MG63 (cell line): Measurements from ENCODE around the gene CRYBG3. TPM values are rescaled to one million over a fixed set of nuclear protein-coding genes. Genes with fewer than 3 reads are reported as not detected.

ENCODE experiments used
- DNase-seq: peaks from one replicate; pipeline ENCODE4 v3.0.0-alpha.2; 2020
- H3K27me3 ChIP-seq: fragments of 250-450 bp; sonication (Bioruptor Pico); 2 replicates; pipeline ENCODE4 v1.5.1; 2020; ENCODE audit warnings: mild to moderate bottlenecking, moderate library complexity
- H3K36me3 ChIP-seq: fragments of 250-450 bp; sonication (Bioruptor Pico); 2 replicates; pipeline ENCODE4 v1.5.1; 2020; ENCODE audit warnings: mild to moderate bottlenecking, moderate library complexity
- H3K4me3 ChIP-seq: fragments of 250-450 bp; sonication (Bioruptor Pico); 2 replicates; pipeline ENCODE4 v1.5.1; 2020; ENCODE audit warnings: mild to moderate bottlenecking, moderate library complexity
- H3K9me3 ChIP-seq: fragments of 250-450 bp; sonication (Bioruptor Pico); 2 replicates; pipeline ENCODE4 v1.5.1; 2020; ENCODE audit warnings: mild to moderate bottlenecking, moderate library complexity
- total RNA-seq: library from RNA; depleted of rRNA; stranded (reverse); fragments of >200 nt; shearing (Covaris generic); gene quantifications from 2 replicates; pipeline ENCODE4 v1.2.3, GENCODE V29; 2014; ENCODE audit warnings: low replicate concordance

Gene CRYBG3
- total RNA-seq, 1 experiment from 2014 or later: 6.5 TPM

DNA sequence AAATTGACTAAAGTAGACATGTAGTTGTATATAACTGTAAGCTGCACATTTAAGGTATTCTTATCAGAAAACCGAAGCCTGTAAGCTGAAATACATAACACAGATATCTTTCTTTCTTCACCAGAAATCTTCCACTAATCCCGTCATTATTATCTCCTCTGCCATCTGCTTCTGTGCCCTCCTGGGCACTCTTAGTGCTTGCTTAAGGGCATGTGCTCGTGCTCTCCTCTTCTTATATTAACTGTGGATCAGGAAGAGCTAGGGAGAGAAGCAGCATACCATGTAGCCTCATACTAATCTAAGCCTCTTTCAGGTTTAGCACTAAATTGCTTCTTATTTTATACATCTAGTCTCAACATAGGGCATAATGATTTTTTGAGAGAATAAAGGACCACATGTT is 89.6 kb downstream of the CRYBG3 start:
- no peaks in the 10 kb centered on the region for H3K9me3 ChIP-seq
- DNase-seq: no peak
- H3K27me3 ChIP-seq: no peaks in the 10 kb centered on the region
- H3K4me3 ChIP-seq: no peak overlapping the region
- H3K36me3 ChIP-seq: no peaks in the 10 kb centered on the region

GRCh38 chr3:97914388-97914787 is 92.6 kb downstream of the CRYBG3 start:
- no peaks in the 10 kb centered on the region for H3K36me3 ChIP-seq
- no peaks in the 10 kb centered on the region for H3K27me3 ChIP-seq
- no peak for DNase-seq
- H3K9me3 ChIP-seq: no peaks in the 10 kb centered on the region
- H3K4me3 ChIP-seq: no peak overlapping the region

DNA sequence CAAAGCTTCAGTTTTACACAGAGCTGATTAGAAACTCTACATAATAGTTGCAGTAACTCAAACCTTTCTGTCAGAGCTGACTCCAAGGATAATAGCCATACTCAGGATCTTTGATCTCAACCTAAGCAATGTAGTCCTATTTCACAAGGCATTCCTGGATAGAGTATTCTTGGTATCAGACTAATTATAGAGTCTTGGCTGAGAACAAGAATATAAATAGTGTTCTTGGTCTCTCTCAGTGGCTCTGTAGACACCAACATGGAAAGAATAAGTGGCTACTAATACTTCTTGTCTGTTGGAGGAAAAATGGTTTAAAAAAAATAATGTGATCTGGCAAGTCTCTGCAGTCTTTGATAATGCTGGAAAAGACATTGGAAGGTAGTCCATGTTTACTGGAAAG is 94.8 kb downstream of the CRYBG3 start:
- Histone ChIP-seq H3K27me3 (no peaks in the 10 kb centered on the region), H3K4me3 (no peak overlapping the region), H3K9me3 (no peaks in the 10 kb centered on the region), H3K36me3 (no peaks in the 10 kb centered on the region)
- no peak for DNase-seq

DNA sequence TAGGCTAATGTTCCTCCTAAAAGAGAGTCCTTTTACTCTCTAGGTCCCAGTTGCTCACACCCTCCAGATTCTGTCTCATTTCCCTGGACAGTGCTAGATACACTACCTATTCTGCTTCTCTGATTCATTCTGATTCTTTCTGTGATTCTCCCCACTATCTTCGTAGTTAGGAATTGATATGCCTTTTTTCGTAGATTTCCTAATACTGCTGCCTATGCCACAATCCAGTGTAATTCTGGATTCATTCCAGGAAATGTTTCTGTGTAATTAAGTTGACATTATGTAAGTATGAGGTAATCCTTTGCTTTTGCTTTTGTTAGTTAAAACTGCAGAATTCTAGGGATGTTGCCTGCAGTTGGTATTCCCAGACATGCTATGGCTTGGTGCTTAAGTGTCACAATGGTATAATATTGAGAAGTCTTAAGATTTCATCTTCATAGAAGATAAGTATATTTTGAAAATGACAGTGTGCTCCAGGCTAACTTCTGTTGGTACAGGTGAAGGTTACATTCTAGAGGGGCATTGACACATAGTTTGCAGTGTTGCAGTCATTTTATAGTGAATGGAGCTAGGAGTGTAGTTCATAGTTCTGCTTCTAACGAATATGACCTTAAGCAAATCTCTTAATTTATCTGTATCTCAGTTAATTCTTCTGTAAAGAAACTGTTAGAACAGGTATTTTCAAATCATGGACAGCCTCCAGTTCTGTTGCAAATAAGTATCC is 96.2 kb downstream of the CRYBG3 start:
- Histone ChIP-seq H3K9me3 (no peaks in the 10 kb centered on the region), H3K4me3 (no peak overlapping the region), H3K36me3 (peaks cover 3% of the 10 kb centered on the region; the same call in 1 of the 2 replicates), H3K27me3 (no peaks in the 10 kb centered on the region)
- no peak for DNase-seq

DNA sequence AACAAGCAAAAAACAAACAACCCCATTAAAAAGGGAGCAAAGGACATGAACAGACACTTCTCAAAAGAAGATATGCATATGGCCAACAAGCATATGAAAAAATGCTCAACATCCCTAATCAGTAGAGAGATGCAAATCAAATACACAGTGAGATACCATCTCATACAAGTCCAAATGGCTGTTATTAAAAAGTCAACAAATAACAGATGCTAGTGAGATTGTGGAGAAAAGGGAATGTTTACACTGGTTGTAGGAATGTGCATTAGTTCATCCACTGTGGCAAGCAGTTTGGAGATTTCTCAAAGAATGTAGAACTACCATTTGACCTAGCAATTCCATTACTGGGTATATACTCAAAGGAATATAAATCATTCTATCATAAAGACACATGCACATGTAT is 105.9 kb downstream of the CRYBG3 start:
- H3K36me3 ChIP-seq: peaks cover 3% of the 10 kb centered on the region; the same call in 1 of the 2 replicates
- H3K27me3 ChIP-seq: no peaks in the 10 kb centered on the region
- no peak overlapping the region for H3K4me3 ChIP-seq
- no peaks in the 10 kb centered on the region for H3K9me3 ChIP-seq
- DNase-seq: no peak

DNA sequence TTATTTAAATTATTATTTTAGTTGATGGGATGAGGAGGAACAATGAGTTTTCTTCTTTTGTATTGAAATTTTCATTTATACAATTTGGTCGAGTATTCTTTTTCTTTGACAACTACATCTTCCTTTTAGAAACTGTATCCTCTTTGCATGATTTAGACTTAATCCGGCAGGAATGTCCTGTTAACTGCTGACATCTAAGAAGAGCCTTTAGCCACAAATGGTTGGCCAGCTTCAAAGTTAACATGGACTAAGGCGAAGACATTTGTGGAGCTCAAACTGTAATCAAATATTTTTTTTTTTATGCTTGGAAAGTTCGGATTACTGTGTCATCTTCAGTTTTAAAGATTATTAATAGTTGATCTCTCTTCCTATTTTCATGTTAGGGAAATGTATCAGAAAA is 107.2 kb downstream of the CRYBG3 start:
- Histone ChIP-seq H3K4me3 (no peak overlapping the region), H3K27me3 (no peaks in the 10 kb centered on the region), H3K36me3 (peaks cover 3% of the 10 kb centered on the region; the same call in 1 of the 2 replicates), H3K9me3 (no peaks in the 10 kb centered on the region)
- DNase-seq: no peak

DNA sequence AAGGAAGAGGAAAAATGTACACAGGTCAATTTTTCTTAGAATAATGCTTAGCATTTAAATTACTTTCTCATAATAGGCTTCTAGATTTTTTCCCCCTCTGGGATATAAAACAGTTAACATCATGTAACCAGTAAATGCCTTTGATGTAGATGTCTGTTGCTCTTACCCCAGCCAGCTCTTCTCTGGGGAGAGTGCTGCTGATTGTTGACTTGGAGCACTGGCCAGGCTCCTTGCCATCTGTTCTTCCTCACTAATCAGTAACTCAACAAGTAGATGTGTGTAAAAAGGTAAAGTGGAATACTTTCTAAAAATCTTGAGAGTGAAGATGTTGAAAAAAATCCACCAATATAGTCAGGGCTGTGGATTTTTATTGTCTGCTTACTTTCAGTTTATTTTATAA is 108.2 kb downstream of the CRYBG3 start:
- H3K36me3 ChIP-seq: no peaks in the 10 kb centered on the region
- no peaks in the 10 kb centered on the region for H3K9me3 ChIP-seq
- H3K27me3 ChIP-seq: no peaks in the 10 kb centered on the region
- DNase-seq: no peak
- H3K4me3 ChIP-seq: no peak overlapping the region

DNA sequence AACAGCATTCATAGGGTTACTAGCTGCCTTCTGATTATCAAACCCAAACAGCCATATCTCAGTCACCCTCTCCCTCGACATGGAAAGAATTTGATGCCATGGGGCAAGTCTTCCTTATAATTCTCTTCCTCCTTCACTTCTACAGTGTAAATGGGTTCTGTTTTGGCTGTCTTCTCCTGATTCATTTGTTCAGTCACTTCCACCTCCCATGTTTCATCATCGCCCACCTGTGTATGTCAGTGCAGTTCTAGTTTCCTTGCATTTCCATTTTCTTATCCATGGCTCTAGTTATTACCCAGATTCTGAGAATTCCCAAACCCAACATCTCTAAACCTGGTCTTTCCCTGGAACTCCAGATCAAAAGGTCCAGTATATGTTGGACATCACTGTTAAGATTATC is 109.4 kb downstream of the CRYBG3 start:
- H3K36me3 ChIP-seq: no peaks in the 10 kb centered on the region
- no peaks in the 10 kb centered on the region for H3K27me3 ChIP-seq
- DNase-seq: no peak
- H3K4me3 ChIP-seq: no peak overlapping the region
- no peaks in the 10 kb centered on the region for H3K9me3 ChIP-seq

DNA sequence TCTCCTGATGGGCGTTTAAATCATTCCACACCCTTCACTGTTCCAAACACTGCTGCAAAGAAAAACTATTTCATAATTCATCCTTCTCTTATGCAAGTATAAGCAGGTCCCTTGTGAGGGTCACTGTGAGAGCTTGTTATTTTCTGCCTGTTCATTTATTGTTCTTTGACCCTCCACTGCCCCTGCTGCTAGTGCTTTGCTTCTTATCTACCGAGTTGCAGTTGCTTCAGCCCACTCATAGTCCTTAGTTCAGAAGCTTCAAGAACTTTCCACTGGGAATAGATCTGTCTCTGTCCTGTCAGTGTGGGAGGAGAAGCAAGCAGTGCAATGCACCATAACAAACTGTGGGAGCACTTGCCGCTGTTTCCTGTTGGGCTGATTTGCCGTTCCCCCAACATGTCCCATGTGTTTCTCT is 110.6 kb downstream of the CRYBG3 start:
- DNase-seq: no peak
- Histone ChIP-seq H3K27me3 (no peaks in the 10 kb centered on the region), H3K4me3 (no peak overlapping the region), H3K36me3 (no peaks in the 10 kb centered on the region), H3K9me3 (no peaks in the 10 kb centered on the region)

- H3K4me3 ChIP-seq: no peak overlapping the region
- H3K9me3 ChIP-seq: no peaks in the 10 kb centered on the region
- no peaks in the 10 kb centered on the region for H3K27me3 ChIP-seq
- DNase-seq: no peak
- H3K36me3 ChIP-seq: peaks cover 5% of the 10 kb centered on the region; the same call in 1 of the 2 replicates
These were observed 113.3 kb downstream of the CRYBG3 start for GRCh38 chr3:97934980-97935695.

GRCh38 chr3:97935842-97936241 is 114.0 kb downstream of the CRYBG3 start:
- no peak for DNase-seq
- H3K36me3 ChIP-seq: peaks cover 6% of the 10 kb centered on the region; the same call in 1 of the 2 replicates
- no peaks in the 10 kb centered on the region for H3K27me3 ChIP-seq
- H3K4me3 ChIP-seq: no peak overlapping the region
- no peaks in the 10 kb centered on the region for H3K9me3 ChIP-seq

DNA sequence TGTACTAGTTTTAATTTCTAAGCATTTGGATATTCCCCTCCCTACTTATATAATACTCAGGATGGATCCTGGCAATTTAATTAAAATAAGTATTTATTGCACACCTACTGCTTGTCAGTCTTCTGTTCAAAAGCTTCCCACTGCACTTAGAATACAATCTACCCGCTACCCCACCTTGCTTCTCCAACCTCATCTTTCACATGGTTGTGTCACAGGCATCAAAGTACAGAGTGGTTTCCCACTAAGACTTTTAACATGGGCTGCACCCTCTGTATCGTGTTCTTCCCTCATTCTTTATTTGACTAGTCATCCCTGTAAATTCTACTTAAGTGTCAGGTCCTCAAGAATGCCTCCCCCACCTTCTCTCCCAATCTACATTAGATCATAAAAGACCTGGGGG is 115.4 kb downstream of the CRYBG3 start:
- no peak for DNase-seq
- no peaks in the 10 kb centered on the region for H3K27me3 ChIP-seq
- H3K36me3 ChIP-seq: peaks cover 14% of the 10 kb centered on the region
- no peaks in the 10 kb centered on the region for H3K9me3 ChIP-seq
- H3K4me3 ChIP-seq: no peak overlapping the region

DNA sequence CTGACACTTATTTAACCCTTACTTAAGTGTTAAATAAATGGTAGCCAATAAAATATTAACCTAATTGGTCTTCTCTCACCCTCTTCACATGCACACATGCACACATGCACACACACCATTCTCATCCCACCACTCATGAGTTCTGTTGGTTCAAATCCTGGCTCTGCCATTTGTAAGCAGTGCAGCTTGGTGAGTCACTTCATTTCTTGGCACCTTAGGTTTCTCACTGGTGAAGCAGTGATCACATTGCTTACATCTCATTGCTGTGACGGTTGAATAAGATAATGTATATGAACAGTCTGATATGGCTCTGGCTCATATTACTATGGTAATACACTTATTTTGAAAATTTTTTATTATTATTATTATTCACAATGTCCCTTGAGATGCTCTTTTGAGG is 116.6 kb downstream of the CRYBG3 start:
- Histone ChIP-seq H3K9me3 (no peaks in the 10 kb centered on the region), H3K36me3 (peaks cover 24% of the 10 kb centered on the region), H3K4me3 (no peak overlapping the region), H3K27me3 (no peaks in the 10 kb centered on the region)
- no peak for DNase-seq

GRCh38 chr3:97939401-97939800 is 117.6 kb downstream of the CRYBG3 start:
- Histone ChIP-seq H3K4me3 (no peak overlapping the region), H3K9me3 (no peaks in the 10 kb centered on the region), H3K36me3 (peaks cover 30% of the 10 kb centered on the region), H3K27me3 (no peaks in the 10 kb centered on the region)
- no peak for DNase-seq

DNA sequence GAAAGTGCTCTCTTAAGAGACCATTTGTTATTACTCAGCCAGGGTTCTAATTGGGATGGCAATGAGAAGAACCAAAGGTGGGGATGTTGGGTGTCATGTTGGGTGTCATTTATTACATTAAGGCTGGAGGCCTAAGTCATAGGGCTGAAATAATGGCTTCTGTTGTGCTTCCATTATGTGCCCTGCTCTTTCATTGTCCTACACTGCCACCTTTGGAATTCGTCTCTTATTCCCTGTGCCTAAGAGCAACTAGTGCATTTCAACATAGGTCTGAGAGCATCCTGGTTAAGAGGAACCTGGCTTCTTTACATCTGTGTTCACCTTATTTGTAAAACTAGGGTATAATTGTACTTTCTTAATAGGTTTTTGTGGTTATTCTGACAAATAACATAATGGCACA is 118.2 kb downstream of the CRYBG3 start:
- no peak for DNase-seq
- Histone ChIP-seq H3K27me3 (no peaks in the 10 kb centered on the region), H3K4me3 (no peak overlapping the region), H3K36me3 (peaks cover 37% of the 10 kb centered on the region), H3K9me3 (no peaks in the 10 kb centered on the region)

DNA sequence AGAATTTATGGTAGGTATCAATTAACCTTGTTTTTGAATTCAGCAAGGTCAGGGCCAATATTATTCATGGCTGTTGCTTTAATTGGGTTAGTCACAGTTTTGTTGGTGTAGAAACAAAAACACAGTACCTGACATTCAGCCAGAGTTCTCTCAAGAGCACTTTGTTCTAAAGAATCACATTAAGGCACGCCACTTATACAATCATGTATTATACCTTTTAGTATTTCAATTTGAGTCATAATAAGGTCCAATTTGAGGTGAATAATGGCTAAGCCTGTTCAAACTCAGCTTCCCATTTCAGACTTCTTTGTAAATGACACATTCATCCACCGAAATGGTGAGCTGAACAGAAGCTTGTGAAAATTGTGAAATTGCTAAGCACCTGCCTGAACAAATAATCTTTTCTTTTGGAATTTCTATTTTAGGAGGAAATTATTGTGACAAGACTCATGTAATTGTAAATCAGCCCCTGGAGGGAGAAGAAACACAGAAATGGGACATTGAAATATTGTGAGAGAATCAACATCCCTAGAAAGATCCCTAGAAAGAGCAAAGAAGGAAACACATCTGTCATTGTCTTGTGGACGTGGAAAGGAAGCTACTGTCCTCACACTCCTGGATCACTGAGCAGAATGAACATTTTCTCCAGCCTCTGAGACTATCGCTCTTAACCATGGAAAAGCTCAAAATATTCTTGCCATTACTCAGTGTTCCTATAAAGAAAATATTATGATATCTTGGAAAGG is 121.2 kb downstream of the CRYBG3 start:
- Histone ChIP-seq H3K36me3 (peaks cover 61% of the 10 kb centered on the region), H3K9me3 (no peaks in the 10 kb centered on the region), H3K27me3 (no peaks in the 10 kb centered on the region), H3K4me3 (no peak overlapping the region)
- no peak for DNase-seq

- H3K4me3 ChIP-seq: no peak overlapping the region
- H3K27me3 ChIP-seq: no peaks in the 10 kb centered on the region
- no peaks in the 10 kb centered on the region for H3K9me3 ChIP-seq
- DNase-seq: no peak
- peaks cover 76% of the 10 kb centered on the region for H3K36me3 ChIP-seq
These were observed 126.7 kb downstream of the CRYBG3 start for GRCh38 chr3:97948351-97949109.
